OCI-LY3 (cell line): Measurements from ENCODE around the gene NQO2.
"Not testable (repeated sequence)": the region's sequence is repeated elsewhere in the genome, so short reads cannot be mapped to it uniquely, and the experiment has no call there.

ENCODE experiments used
- H2AFZ ChIP-seq: fragments of 200-600, 300-600 bp; shearing (Covaris generic); 2 replicates; pipeline ENCODE4 v1.6.0; 2014; ENCODE audit warnings: antibody characterized with exemption, low read depth, low read length
- H3K27ac ChIP-seq: fragments of 200-600, 300-600 bp; sonication (generic); 2 replicates; pipeline ENCODE4 v1.5.1; 2014; ENCODE audit warnings: mild to moderate bottlenecking, low read length, moderate library complexity, mixed read lengths
- H3K27me3 ChIP-seq: fragments of 200-600, 300-600 bp; sonication (generic); 2 replicates; pipeline ENCODE4 v1.6.1; 2014; ENCODE audit warnings: low read depth, low read length, mixed read lengths
- H3K36me3 ChIP-seq: fragments of 200-600, 300-600 bp; sonication (generic); replicated peaks from 2 replicates; pipeline ENCODE3; 2014; ENCODE audit warnings: low read depth, low read length, mixed read lengths
- H3K4me1 ChIP-seq: fragments of 300-600, 200-600 bp; sonication (generic); 2 replicates; pipeline ENCODE4 v1.6.1; 2014; ENCODE audit warnings: low read length, mixed read lengths
- H3K4me2 ChIP-seq: fragments of 200-600, 300-600 bp; sonication (generic); 2 replicates; pipeline ENCODE4 v1.6.1; 2014; ENCODE audit warnings: low read length, mixed read lengths
- H3K4me3 ChIP-seq: fragments of 300-600, 200-600 bp; sonication (generic); 2 replicates; pipeline ENCODE4 v1.5.1; 2014; ENCODE audit warnings: antibody characterized with exemption, mild to moderate bottlenecking, low read length, moderate library complexity
- H3K79me2 ChIP-seq: fragments of 300-600, 200-600 bp; shearing (Covaris generic); 2 replicates; pipeline ENCODE4 v1.6.1; 2014; ENCODE audit warnings: mild to moderate bottlenecking, low read length, mixed read lengths
- H3K9ac ChIP-seq: fragments of 300-600, 200-600 bp; shearing (Covaris generic); 2 replicates; pipeline ENCODE4 v1.6.0; 2014; ENCODE audit warnings: mild to moderate bottlenecking, low read length, moderate library complexity
- H3K9me3 ChIP-seq: fragments of 200-600, 300-600 bp; shearing (Covaris generic); 2 replicates; pipeline ENCODE4 v1.6.1; 2014; ENCODE audit warnings: low read length, mixed read lengths; ENCODE audit not compliant: insufficient read depth
- H4K20me1 ChIP-seq: fragments of 200-600, 300-600 bp; sonication (generic); 2 replicates; pipeline ENCODE4 v1.6.1; 2016; ENCODE audit warnings: low read length, mixed read lengths; ENCODE audit not compliant: insufficient read depth
- CTCF ChIP-seq: fragments of 200-600, 300-600 bp; sonication (generic); IDR thresholded peaks from 2 replicates; pipeline ENCODE4 v1.5.1; 2014; ENCODE audit warnings: antibody characterized with exemption, low read length, low read depth
- EZH2phosphoT487 ChIP-seq: fragments of 200-600 bp; shearing (Covaris generic); IDR thresholded peaks from 2 replicates; pipeline ENCODE4 v1.6.1; 2018; ENCODE audit warnings: antibody characterized with exemption, mixed run types, low read depth

NQO2 gene

GRCh38 chr6:3022765-3023662 is 23.3 kb downstream of the NQO2 start:
- TF ChIP-seq EZH2phosphoT487 (no peak), CTCF (no peak)
- no peak overlapping the region for H2AFZ ChIP-seq
- H3K36me3 ChIP-seq, result no peaks in the 10 kb centered on the region
- H3K27me3 ChIP-seq, result no peaks in the 10 kb centered on the region
- no peak overlapping the region for H3K27ac ChIP-seq
- no peaks in the 10 kb centered on the region for H4K20me1 ChIP-seq
- peak overlapping the region; percentile 49 for H3K4me2 ChIP-seq
- peaks cover 35% of the 10 kb centered on the region for H3K4me1 ChIP-seq
- H3K79me2 ChIP-seq, result no peaks in the 10 kb centered on the region
- H3K9me3 ChIP-seq, result no peaks in the 10 kb centered on the region
- no peak overlapping the region for H3K9ac ChIP-seq
- no peak overlapping the region for H3K4me3 ChIP-seq

GRCh38 chr6:3023663-3024483 is 24.2 kb downstream of the NQO2 start:
- H3K9ac ChIP-seq, result peak overlapping the region; percentile 31; the same call in 1 of the 2 replicates
- H2AFZ ChIP-seq, result peak overlapping the region; percentile 47; the same call in 1 of the 2 replicates
- TF ChIP-seq CTCF, result no peak
- no peak for TF ChIP-seq EZH2phosphoT487
- H3K79me2 ChIP-seq, result no peaks in the 10 kb centered on the region
- H3K4me2 ChIP-seq, result peak overlapping the region; percentile 49
- no peaks in the 10 kb centered on the region for H3K36me3 ChIP-seq
- H4K20me1 ChIP-seq, result no peaks in the 10 kb centered on the region
- no peaks in the 10 kb centered on the region for H3K27me3 ChIP-seq
- no peaks in the 10 kb centered on the region for H3K9me3 ChIP-seq
- peaks cover 35% of the 10 kb centered on the region for H3K4me1 ChIP-seq
- H3K4me3 ChIP-seq, result peak overlapping the region; percentile 35
- no peak overlapping the region for H3K27ac ChIP-seq

- H2AFZ ChIP-seq, result peak overlapping the region; percentile 65; the same call in 1 of the 2 replicates
Observed at GRCh38 chr6:3026791-3027626, 27.3 kb downstream of the NQO2 start.

GRCh38 chr6:3028156-3028555 is 28.5 kb downstream of the NQO2 start:
- H3K9ac ChIP-seq, H3K27me3 ChIP-seq, H3K4me2 ChIP-seq, H3K36me3 ChIP-seq, H2AFZ ChIP-seq, H4K20me1 ChIP-seq, H3K79me2 ChIP-seq, H3K4me3 ChIP-seq, H3K27ac ChIP-seq, H3K9me3 ChIP-seq: not testable (repeated sequence)
- peaks cover 46% of the 10 kb centered on the region for H3K4me1 ChIP-seq

More at GRCh38 chr6:3026791-3027626, 27.3 kb downstream of the NQO2 start:
- TF ChIP-seq EZH2phosphoT487, result no peak
- no peak for TF ChIP-seq CTCF
- Histone ChIP-seq H3K36me3 (no peaks in the 10 kb centered on the region), H3K27me3 (no peaks in the 10 kb centered on the region), H3K9me3 (no peaks in the 10 kb centered on the region), H3K4me2 (peak overlapping the region; percentile 67), H3K79me2 (no peaks in the 10 kb centered on the region), H4K20me1 (no peaks in the 10 kb centered on the region), H3K27ac (peak overlapping the region; percentile 88), H3K4me3 (peak overlapping the region; percentile 64), H3K9ac (peak overlapping the region; percentile 62), H3K4me1 (peaks cover 41% of the 10 kb centered on the region)
